ENCODE measurements around the gene SNAPIN. TPM values are rescaled to one million over a fixed set of nuclear protein-coding genes. Genes with fewer than 3 reads are reported as not detected.

Gene SNAPIN
- total RNA-seq, 1 donor, result 46.0 TPM

DNA sequence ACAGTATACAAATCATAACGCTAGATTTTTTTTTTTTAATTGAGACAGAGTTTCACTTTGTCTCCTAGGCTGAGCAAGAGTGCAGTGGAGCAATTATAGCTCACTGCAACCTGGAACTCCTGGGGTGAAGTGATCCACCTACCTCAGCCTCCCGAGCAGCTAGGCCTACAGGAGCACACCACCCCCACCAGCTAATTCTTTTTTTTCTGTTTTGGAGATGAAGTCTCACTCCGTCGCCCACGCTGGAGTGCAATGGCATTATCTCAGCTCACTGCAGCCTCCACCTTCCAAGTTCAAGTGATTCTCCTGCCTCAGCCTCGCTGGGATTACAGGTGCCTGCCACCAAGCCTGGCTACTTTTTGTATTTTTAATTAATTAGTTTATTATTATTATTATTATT is 41.3 kb downstream of the SNAPIN start:
- DNase-seq (ENCODE audit: low read depth in 2 of 3, low spot score in 2 of 3), result no peak

DNA sequence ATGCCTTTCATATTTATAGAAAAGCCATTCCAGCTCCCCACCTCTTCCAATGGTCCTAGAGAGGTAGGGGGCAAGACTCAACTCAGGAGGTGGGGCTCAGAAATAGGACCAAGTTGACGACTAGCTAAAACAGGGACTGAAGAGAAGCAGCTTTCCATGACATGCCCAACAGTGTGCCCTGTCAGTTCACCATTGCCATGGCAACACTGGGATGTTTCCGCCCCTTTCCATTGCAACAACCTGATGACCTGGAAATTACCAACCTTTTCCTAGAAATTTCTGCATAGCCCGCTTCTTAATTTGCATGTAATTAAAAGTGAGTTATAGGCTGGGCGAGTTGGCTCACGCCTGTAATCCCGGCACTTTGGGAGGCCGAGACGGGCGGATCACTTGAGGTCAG is 47.0 kb downstream of the SNAPIN start:
- DNase-seq (ENCODE audit: low read depth in 2 of 3, low spot score in 2 of 3), result no peak

DNA sequence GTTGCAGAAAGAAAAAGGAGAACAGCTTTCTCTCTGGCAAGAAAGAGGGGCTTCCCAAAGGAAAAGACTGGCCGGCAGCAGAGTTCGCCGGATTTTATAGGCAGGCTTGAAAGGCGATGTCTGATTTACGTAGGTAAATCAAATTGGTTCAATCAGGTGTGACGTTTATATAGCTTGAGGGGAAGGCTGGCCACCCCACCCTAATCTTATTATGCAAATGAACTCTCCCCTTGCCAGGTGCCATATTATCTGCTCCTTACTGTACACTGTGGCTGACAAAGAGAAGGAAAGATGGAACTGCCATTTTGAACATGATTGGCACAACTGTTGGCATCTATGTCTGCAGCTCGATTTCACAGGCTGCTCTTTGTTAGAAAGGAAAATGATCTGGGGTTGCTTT is 52.5 kb downstream of the SNAPIN start:
- DNase-seq (ENCODE audit: low read depth in 2 of 3, low spot score in 2 of 3), result no peak

Small RNA genes lying within 50 kb of the gene (small RNA-seq; reads per million reads assigned to genes)
- gene MIR8083, result not detected
- not detected for gene RN7SL372P

Other genes with a start within 250 kb of the SNAPIN start
- gene S100A7A, start 242.2 kb upstream of the SNAPIN start, total RNA-seq, result not detected
- not detected for gene S100A7, start 198.1 kb upstream of the SNAPIN start, total RNA-seq
- 177 TPM for gene S100A6, start 122.7 kb upstream of the SNAPIN start, total RNA-seq
- 0.27 TPM for gene S100A5, start 117.8 kb upstream of the SNAPIN start, total RNA-seq
- 183 TPM for gene S100A4, start 112.9 kb upstream of the SNAPIN start, total RNA-seq
- gene S100A3, start 109.4 kb upstream of the SNAPIN start, total RNA-seq, result not detected
- 0.27 TPM for gene S100A2, start 92.9 kb upstream of the SNAPIN start, total RNA-seq
- 1.1 TPM for gene S100A16, start 45.6 kb upstream of the SNAPIN start, total RNA-seq
- gene S100A14, start 42.4 kb upstream of the SNAPIN start, total RNA-seq, result not detected
- gene S100A13, start 31.2 kb upstream of the SNAPIN start, total RNA-seq, result 2.7 TPM
- gene S100A1, start 30.3 kb upstream of the SNAPIN start, total RNA-seq, result 0.54 TPM
- gene CHTOP, start 24.6 kb upstream of the SNAPIN start, total RNA-seq, result 53.1 TPM
- gene ILF2, start 12.3 kb downstream of the SNAPIN start, total RNA-seq, result 225 TPM
- 0.27 TPM for gene NPR1, start 20.0 kb downstream of the SNAPIN start, total RNA-seq
- gene INTS3, start 69.3 kb downstream of the SNAPIN start, total RNA-seq, result 57.4 TPM
- gene SLC27A3, start 116.7 kb downstream of the SNAPIN start, total RNA-seq, result 12.7 TPM